HG02970 (cell line): ENCODE data around the gene OBP2B.
"Not testable (repeated sequence)": the region's sequence is repeated elsewhere in the genome, so short reads cannot be mapped to it uniquely, and the experiment has no call there.

Source experiments
- ATAC-seq: cut with Tn5 transposase; IDR thresholded peaks from one replicate; pipeline ENCODE4 v1.9.1; 2021; ENCODE audit warnings: mild to moderate bottlenecking, moderate library complexity, moderate number of reproducible peaks; ENCODE audit not compliant: unreplicated experiment, low FRiP score

Gene OBP2B

GRCh38 chr9:133238851-133239532, 29.9 kb upstream of the OBP2B start:
- ATAC-seq, result no peak

- no peak for ATAC-seq
Measured at GRCh38 chr9:133238272-133238850, 29.3 kb upstream of the OBP2B start.

- no peak for ATAC-seq
Measured at GRCh38 chr9:133237035-133237731, 28.1 kb upstream of the OBP2B start.

- ATAC-seq, result not testable (repeated sequence)
Measured at GRCh38 chr9:133236291-133237034, 27.4 kb upstream of the OBP2B start.

GRCh38 chr9:133235549-133236222, 26.6 kb upstream of the OBP2B start:
- ATAC-seq, result no peak

- no peak for ATAC-seq
Measured at GRCh38 chr9:133234577-133235322, 25.7 kb upstream of the OBP2B start.

GRCh38 chr9:133233681-133234432, 24.8 kb upstream of the OBP2B start:
- no peak for ATAC-seq

- not testable (repeated sequence) for ATAC-seq
Measured at GRCh38 chr9:133231934-133232568, 23.0 kb upstream of the OBP2B start.

GRCh38 chr9:133230514-133230913, 21.5 kb upstream of the OBP2B start:
- ATAC-seq, result not testable (repeated sequence)

GRCh38 chr9:133230093-133230492, 21.0 kb upstream of the OBP2B start:
- ATAC-seq, result no peak

- not testable (repeated sequence) for ATAC-seq
Measured at GRCh38 chr9:133228474-133229193, 19.6 kb upstream of the OBP2B start.

GRCh38 chr9:133227996-133228395, 18.9 kb upstream of the OBP2B start:
- ATAC-seq, result not testable (repeated sequence)

GRCh38 chr9:133227242-133227860, 18.3 kb upstream of the OBP2B start:
- ATAC-seq, result no peak

- ATAC-seq, result no peak
Measured at GRCh38 chr9:133226219-133227171, 17.4 kb upstream of the OBP2B start.

GRCh38 chr9:133225171-133226011, 16.3 kb upstream of the OBP2B start:
- no peak for ATAC-seq
